HEK293 (cell line): ENCODE results near the gene PWWP2A.

Source experiments
- CTCF ChIA-PET: fragments of 350-600 bp; formaldehyde crosslinking; extraction: SDS; loops from one replicate; lab custom pipeline; 2021; ENCODE audit warnings: antibody characterized with exemption; lab: Yijun Ruan, JAX
- POLR2A ChIA-PET: fragments of 300-600 bp; formaldehyde crosslinking; extraction: SDS; loops from one replicate; lab custom pipeline; 2020; ENCODE audit warnings: antibody characterized with exemption, inconsistent platforms; lab: Yijun Ruan, JAX
- H3K27ac ChIP-seq: fragments of 200-500 bp; sonication (Bioruptor generic); 2 replicates; pipeline ENCODE4 v1.5.1; 2014; ENCODE audit warnings: low read depth, low read length, control low read depth, inconsistent platforms; ENCODE audit errors: extremely low read depth
- H3K36me3 ChIP-seq, 2 experiments: fragments of 200-500 bp in 1 of 2; sonication (Bioruptor generic) in 1 of 2; 1 replicate in 1 of 2; 2 replicates in 1 of 2; pipeline ENCODE4 v1.5.1; 2014 to 2017; ENCODE audit warnings: inconsistent platforms in 2 of 2, low read length in 2 of 2; ENCODE audit not compliant: control insufficient read depth in 2 of 2, insufficient read depth in 1 of 2
- H3K4me1 ChIP-seq: fragments of 200-500 bp; sonication (Bioruptor generic); 2 replicates; pipeline ENCODE4 v1.5.1; 2014; ENCODE audit warnings: mild to moderate bottlenecking, low read length, inconsistent platforms; ENCODE audit not compliant: control insufficient read depth, insufficient read depth
- H3K4me3 ChIP-seq: 2 replicates; pipeline ENCODE4 v1.5.1; 2011; ENCODE audit warnings: low read depth, mild to moderate bottlenecking, control low read depth, low read length, moderate library complexity
- H3K9me3 ChIP-seq: fragments of 200-500 bp; sonication (Bioruptor generic); 2 replicates; pipeline ENCODE4 v1.5.1; 2014; ENCODE audit warnings: low read depth, low read length, inconsistent platforms; ENCODE audit not compliant: control insufficient read depth, insufficient read depth
- GFI1B ChIP-seq: fragments of 450-650 bp; formaldehyde crosslinking; IDR thresholded peaks from 2 replicates; pipeline ENCODE4 v1.5.1; 2016; ENCODE audit warnings: missing biosample characterization, missing genetic modification characterization
- GLI2 ChIP-seq: fragments of 450-650 bp; formaldehyde crosslinking; IDR thresholded peaks from 2 replicates; pipeline ENCODE4; 2017; ENCODE audit warnings: missing biosample characterization, missing genetic modification characterization, low read depth, borderline replicate concordance
- KLF8 ChIP-seq: fragments of 450-650 bp; formaldehyde crosslinking; IDR thresholded peaks from 2 replicates; pipeline ENCODE4 v1.5.1; 2016; ENCODE audit warnings: missing biosample characterization, missing genetic modification characterization
- ZBTB7A ChIP-seq: fragments of 450-650 bp; formaldehyde crosslinking; IDR thresholded peaks from 2 replicates; pipeline ENCODE4 v1.5.1; 2016; ENCODE audit warnings: low read depth, missing biosample characterization, missing genetic modification characterization
- ZFP3 ChIP-seq: fragments of 450-650 bp; formaldehyde crosslinking; IDR thresholded peaks from 2 replicates; pipeline ENCODE4 v1.5.1; 2016; ENCODE audit warnings: low read depth, missing biosample characterization, missing genetic modification characterization
- ZFP69B ChIP-seq: fragments of 450-650 bp; formaldehyde crosslinking; IDR thresholded peaks from 2 replicates; pipeline ENCODE4 v1.5.1; 2016; ENCODE audit warnings: missing biosample characterization, missing genetic modification characterization
- ZNF10 ChIP-seq: fragments of 450-650 bp; formaldehyde crosslinking; IDR thresholded peaks from 2 replicates; pipeline ENCODE4 v1.5.1; 2017; ENCODE audit warnings: missing biosample characterization, missing genetic modification characterization
- ZNF132 ChIP-seq: fragments of 450-650 bp; formaldehyde crosslinking; IDR thresholded peaks from 2 replicates; pipeline ENCODE4 v1.5.1; 2017; ENCODE audit warnings: missing biosample characterization, missing genetic modification characterization, borderline replicate concordance
- ZNF157 ChIP-seq: fragments of 450-650 bp; formaldehyde crosslinking; IDR thresholded peaks from 2 replicates; pipeline ENCODE4 v1.5.1; 2016; ENCODE audit warnings: missing biosample characterization, missing genetic modification characterization
- ZNF174 ChIP-seq: fragments of 450-650 bp; formaldehyde crosslinking; IDR thresholded peaks from 2 replicates; pipeline ENCODE4 v1.5.0; 2017; ENCODE audit warnings: missing biosample characterization, mild to moderate bottlenecking, missing genetic modification characterization
- ZNF19 ChIP-seq: fragments of 450-650 bp; formaldehyde crosslinking; IDR thresholded peaks from 2 replicates; pipeline ENCODE4; 2016; ENCODE audit warnings: missing biosample characterization, missing genetic modification characterization, low read depth
- ZNF239 ChIP-seq: fragments of 450-650 bp; formaldehyde crosslinking; IDR thresholded peaks from 2 replicates; pipeline ENCODE4 v1.5.1; 2016; ENCODE audit warnings: missing biosample characterization, missing genetic modification characterization
- ZNF248 ChIP-seq: fragments of 450-650 bp; formaldehyde crosslinking; IDR thresholded peaks from 2 replicates; pipeline ENCODE4 v1.5.1; 2017; ENCODE audit warnings: missing biosample characterization, missing genetic modification characterization
- ZNF37A ChIP-seq: fragments of 450-650 bp; IDR thresholded peaks from 2 replicates; pipeline ENCODE4 v1.5.1; 2018; ENCODE audit warnings: missing biosample characterization, missing genetic modification characterization
- ZNF404 ChIP-seq: fragments of 450-650 bp; formaldehyde crosslinking; IDR thresholded peaks from 2 replicates; pipeline ENCODE4 v1.5.1; 2017; ENCODE audit warnings: missing biosample characterization, missing genetic modification characterization
- ZNF416 ChIP-seq: fragments of 450-650 bp; formaldehyde crosslinking; IDR thresholded peaks from 2 replicates; pipeline ENCODE4 v1.5.1; 2016; ENCODE audit warnings: missing biosample characterization, missing genetic modification characterization
- ZNF423 ChIP-seq: fragments of 450-650 bp; formaldehyde crosslinking; IDR thresholded peaks from 2 replicates; pipeline ENCODE4 v1.5.1; 2016; ENCODE audit warnings: missing biosample characterization, missing genetic modification characterization
- ZNF585B ChIP-seq: fragments of 450-650 bp; formaldehyde crosslinking; IDR thresholded peaks from 2 replicates; pipeline ENCODE4 v1.5.1; 2016; ENCODE audit warnings: missing biosample characterization, missing genetic modification characterization
- ZNF670 ChIP-seq: fragments of 450-650 bp; formaldehyde crosslinking; IDR thresholded peaks from 2 replicates; pipeline ENCODE4 v1.5.1; 2016; ENCODE audit warnings: missing biosample characterization, missing genetic modification characterization, low read depth
- ZNF777 ChIP-seq: fragments of 450-650 bp; formaldehyde crosslinking; IDR thresholded peaks from 2 replicates; pipeline ENCODE4 v1.5.1; 2017; ENCODE audit warnings: missing biosample characterization, missing genetic modification characterization, borderline replicate concordance
- ZNF792 ChIP-seq: fragments of 450-650 bp; formaldehyde crosslinking; IDR thresholded peaks from 2 replicates; pipeline ENCODE4 v1.5.1; 2016; ENCODE audit warnings: missing biosample characterization, missing genetic modification characterization
- ZSCAN16 ChIP-seq: fragments of 450-650 bp; formaldehyde crosslinking; IDR thresholded peaks from 2 replicates; pipeline ENCODE4 v1.5.1; 2016; ENCODE audit warnings: missing biosample characterization, missing genetic modification characterization
- ZSCAN30 ChIP-seq: fragments of 450-650 bp; IDR thresholded peaks from 2 replicates; pipeline ENCODE4 v1.5.1; 2018; ENCODE audit warnings: missing biosample characterization, mild to moderate bottlenecking, missing genetic modification characterization, moderate library complexity
- ZXDB ChIP-seq: fragments of 450-650 bp; formaldehyde crosslinking; IDR thresholded peaks from 2 replicates; pipeline ENCODE4 v1.5.1; 2016; ENCODE audit warnings: missing biosample characterization, missing genetic modification characterization
- TF ChIP-seq, protein P1 (sequence below): fragments of 450-650 bp; IDR thresholded peaks from 2 replicates; pipeline ENCODE4 v1.5.1; 2018; ENCODE audit warnings: missing biosample characterization, missing genetic modification characterization
- TF ChIP-seq, protein P2 (sequence below): sonication (generic); formaldehyde crosslinking; IDR thresholded peaks from 2 replicates; pipeline ENCODE4 v1.8.1; 2022; ENCODE audit warnings: mild to moderate bottlenecking, moderate library complexity, missing genetic modification reagents
- TF ChIP-seq, protein P3 (sequence below): fragments of 450-650 bp; formaldehyde crosslinking; IDR thresholded peaks from 2 replicates; pipeline ENCODE4 v1.5.1; 2016; ENCODE audit warnings: missing biosample characterization, missing genetic modification characterization
- TF ChIP-seq, protein P4 (sequence below): fragments of 450-650 bp; formaldehyde crosslinking; IDR thresholded peaks from 2 replicates; pipeline ENCODE4 v1.5.1; 2017; ENCODE audit warnings: missing biosample characterization, missing genetic modification characterization
- TF ChIP-seq, protein P5 (sequence below): fragments of 450-650 bp; formaldehyde crosslinking; IDR thresholded peaks from 2 replicates; pipeline ENCODE4 v1.5.1; 2016; ENCODE audit warnings: missing biosample characterization, missing genetic modification characterization

PWWP2A gene

DNA sequence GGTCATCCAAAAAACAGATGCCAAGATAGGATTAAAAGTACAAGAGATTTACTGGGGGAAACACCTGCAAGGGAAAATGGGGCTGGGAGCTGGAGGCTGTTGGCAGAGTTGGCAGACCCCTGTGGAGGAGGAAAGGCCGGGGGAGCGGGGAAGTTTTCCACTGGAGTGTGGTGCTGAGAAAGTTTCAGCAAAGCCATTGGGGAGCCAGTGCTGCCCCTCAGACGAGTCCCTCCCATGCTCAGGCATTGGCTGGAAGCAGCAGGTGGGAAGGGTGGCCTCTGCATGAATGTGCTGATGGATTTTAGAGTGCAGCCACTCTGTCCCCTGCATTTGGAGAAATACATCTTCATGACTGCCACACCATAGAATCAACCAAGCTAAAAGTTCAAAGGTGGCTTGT lies 57.5 kb downstream of the PWWP2A start:
- POLR2A ChIA-PET = no interaction called here
- Histone ChIP-seq H3K36me3 (peaks cover 9 to 72% of the 10 kb centered on the region in 2 experiments), H3K9me3 (no peaks in the 10 kb centered on the region), H3K4me3 (no peak overlapping the region)
- CTCF ChIA-PET = no interaction called here
- TF ChIP-seq ZNF777 (tag by site-specific recombination) (no peak), ZNF416 (tag by site-specific recombination) (no peak), ZNF670 (no peak), ZFP69B (tag by site-specific recombination) (no peak), ZFP3 (tag by site-specific recombination) (no peak), ZNF157 (tag by site-specific recombination) (no peak), ZNF132 (tag by site-specific recombination) (no peak), ZSCAN16 (no peak), ZNF248 (no peak), ZNF174 (tag by site-specific recombination) (no peak), ZNF19 (tag by site-specific recombination) (no peak), ZNF585B (tag by site-specific recombination) (no peak)
- TF ChIP-seq, protein P1, sequence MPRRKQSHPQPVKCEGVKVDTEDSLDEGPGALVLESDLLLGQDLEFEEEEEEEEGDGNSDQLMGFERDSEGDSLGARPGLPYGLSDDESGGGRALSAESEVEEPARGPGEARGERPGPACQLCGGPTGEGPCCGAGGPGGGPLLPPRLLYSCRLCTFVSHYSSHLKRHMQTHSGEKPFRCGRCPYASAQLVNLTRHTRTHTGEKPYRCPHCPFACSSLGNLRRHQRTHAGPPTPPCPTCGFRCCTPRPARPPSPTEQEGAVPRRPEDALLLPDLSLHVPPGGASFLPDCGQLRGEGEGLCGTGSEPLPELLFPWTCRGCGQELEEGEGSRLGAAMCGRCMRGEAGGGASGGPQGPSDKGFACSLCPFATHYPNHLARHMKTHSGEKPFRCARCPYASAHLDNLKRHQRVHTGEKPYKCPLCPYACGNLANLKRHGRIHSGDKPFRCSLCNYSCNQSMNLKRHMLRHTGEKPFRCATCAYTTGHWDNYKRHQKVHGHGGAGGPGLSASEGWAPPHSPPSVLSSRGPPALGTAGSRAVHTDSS (tag by site-specific recombination) = no peak
- TF ChIP-seq, all 188 proteins: peak for 0
- Histone ChIP-seq H3K27ac (no peak overlapping the region), H3K4me1 (no peaks in the 10 kb centered on the region)

DNA sequence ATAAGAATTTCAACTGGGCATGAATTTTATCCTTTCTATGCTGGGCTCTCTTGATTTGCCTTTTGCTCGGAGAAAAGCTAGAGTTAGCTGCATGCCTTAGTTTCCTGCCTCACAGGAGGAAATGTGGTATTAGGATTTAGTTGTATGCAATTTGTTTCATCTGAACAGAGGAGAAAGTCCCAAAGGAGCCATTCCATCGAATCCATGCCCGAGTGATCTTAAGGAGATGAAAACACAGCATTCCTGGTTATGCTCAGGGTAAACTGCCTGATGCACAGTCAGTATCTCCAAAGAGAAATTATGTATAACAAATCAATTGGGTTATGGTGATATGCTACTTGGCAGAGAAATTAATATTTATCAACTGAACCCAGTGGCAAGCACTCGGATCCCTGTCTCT lies 59.2 kb downstream of the PWWP2A start:
- Histone ChIP-seq H3K4me3 (no peak overlapping the region), H3K9me3 (no peaks in the 10 kb centered on the region), H3K27ac (no peak overlapping the region), H3K36me3 (peaks cover 12 to 79% of the 10 kb centered on the region in 2 experiments), H3K4me1 (no peaks in the 10 kb centered on the region)
- POLR2A ChIA-PET = no interaction called here
- CTCF ChIA-PET = interaction anchor here (2.0 kb wide), 1 partner anchor 38 kb away, joined by 8 read pairs; no protein-coding TSS in a partner anchor
- TF ChIP-seq ZNF792 (tag by site-specific recombination) (no peak), GFI1B (tag by site-specific recombination) (no peak), ZNF37A (tag by site-specific recombination) (no peak), ZNF670 (no peak), GLI2 (no peak), ZNF10 (tag by site-specific recombination) (no peak), KLF8 (tag by site-specific recombination) (no peak), ZNF404 (tag by site-specific recombination) (no peak), ZSCAN30 (no peak), ZNF239 (tag by site-specific recombination) (no peak), ZNF423 (tag by site-specific recombination) (no peak), ZXDB (tag by site-specific recombination) (no peak), ZBTB7A (tag by site-specific recombination) (no peak)
- TF ChIP-seq, protein P2, sequence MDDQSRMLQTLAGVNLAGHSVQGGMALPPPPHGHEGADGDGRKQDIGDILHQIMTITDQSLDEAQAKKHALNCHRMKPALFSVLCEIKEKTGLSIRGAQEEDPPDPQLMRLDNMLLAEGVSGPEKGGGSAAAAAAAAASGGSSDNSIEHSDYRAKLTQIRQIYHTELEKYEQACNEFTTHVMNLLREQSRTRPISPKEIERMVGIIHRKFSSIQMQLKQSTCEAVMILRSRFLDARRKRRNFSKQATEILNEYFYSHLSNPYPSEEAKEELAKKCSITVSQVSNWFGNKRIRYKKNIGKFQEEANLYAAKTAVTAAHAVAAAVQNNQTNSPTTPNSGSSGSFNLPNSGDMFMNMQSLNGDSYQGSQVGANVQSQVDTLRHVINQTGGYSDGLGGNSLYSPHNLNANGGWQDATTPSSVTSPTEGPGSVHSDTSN (CRISPR knock-in tag) = no peak
- TF ChIP-seq, protein P3, sequence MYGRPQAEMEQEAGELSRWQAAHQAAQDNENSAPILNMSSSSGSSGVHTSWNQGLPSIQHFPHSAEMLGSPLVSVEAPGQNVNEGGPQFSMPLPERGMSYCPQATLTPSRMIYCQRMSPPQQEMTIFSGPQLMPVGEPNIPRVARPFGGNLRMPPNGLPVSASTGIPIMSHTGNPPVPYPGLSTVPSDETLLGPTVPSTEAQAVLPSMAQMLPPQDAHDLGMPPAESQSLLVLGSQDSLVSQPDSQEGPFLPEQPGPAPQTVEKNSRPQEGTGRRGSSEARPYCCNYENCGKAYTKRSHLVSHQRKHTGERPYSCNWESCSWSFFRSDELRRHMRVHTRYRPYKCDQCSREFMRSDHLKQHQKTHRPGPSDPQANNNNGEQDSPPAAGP (tag by site-specific recombination) = no peak
- TF ChIP-seq, protein P4, sequence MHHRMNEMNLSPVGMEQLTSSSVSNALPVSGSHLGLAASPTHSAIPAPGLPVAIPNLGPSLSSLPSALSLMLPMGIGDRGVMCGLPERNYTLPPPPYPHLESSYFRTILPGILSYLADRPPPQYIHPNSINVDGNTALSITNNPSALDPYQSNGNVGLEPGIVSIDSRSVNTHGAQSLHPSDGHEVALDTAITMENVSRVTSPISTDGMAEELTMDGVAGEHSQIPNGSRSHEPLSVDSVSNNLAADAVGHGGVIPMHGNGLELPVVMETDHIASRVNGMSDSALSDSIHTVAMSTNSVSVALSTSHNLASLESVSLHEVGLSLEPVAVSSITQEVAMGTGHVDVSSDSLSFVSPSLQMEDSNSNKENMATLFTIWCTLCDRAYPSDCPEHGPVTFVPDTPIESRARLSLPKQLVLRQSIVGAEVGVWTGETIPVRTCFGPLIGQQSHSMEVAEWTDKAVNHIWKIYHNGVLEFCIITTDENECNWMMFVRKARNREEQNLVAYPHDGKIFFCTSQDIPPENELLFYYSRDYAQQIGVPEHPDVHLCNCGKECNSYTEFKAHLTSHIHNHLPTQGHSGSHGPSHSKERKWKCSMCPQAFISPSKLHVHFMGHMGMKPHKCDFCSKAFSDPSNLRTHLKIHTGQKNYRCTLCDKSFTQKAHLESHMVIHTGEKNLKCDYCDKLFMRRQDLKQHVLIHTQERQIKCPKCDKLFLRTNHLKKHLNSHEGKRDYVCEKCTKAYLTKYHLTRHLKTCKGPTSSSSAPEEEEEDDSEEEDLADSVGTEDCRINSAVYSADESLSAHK (tag by site-specific recombination) = no peak
- TF ChIP-seq, protein P5, sequence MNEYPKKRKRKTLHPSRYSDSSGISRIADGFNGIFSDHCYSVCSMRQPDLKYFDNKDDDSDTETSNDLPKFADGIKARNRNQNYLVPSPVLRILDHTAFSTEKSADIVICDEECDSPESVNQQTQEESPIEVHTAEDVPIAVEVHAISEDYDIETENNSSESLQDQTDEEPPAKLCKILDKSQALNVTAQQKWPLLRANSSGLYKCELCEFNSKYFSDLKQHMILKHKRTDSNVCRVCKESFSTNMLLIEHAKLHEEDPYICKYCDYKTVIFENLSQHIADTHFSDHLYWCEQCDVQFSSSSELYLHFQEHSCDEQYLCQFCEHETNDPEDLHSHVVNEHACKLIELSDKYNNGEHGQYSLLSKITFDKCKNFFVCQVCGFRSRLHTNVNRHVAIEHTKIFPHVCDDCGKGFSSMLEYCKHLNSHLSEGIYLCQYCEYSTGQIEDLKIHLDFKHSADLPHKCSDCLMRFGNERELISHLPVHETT (tag by site-specific recombination) = no peak
